Forelimb muscle (tissue), 1 donor: ENCODE data around the gene TFG. TPM values are rescaled to one million over a fixed set of nuclear protein-coding genes. Genes with fewer than 3 reads are reported as not detected.

Experiments used
- DNase-seq: peaks from one replicate; pipeline ENCODE4 v3.0.0-alpha.2; 2013; ENCODE audit warnings: low read depth
- polyA plus RNA-seq: library from polyadenylated mRNA; unstranded; fragments of 120-200 nt; gene quantifications from one replicate; pipeline ENCODE4 v1.2.1, GENCODE V29; 2013; ENCODE audit not compliant: insufficient read length

The TFG gene
- polyA plus RNA-seq, 1 donor, result 83.8 TPM

DNA sequence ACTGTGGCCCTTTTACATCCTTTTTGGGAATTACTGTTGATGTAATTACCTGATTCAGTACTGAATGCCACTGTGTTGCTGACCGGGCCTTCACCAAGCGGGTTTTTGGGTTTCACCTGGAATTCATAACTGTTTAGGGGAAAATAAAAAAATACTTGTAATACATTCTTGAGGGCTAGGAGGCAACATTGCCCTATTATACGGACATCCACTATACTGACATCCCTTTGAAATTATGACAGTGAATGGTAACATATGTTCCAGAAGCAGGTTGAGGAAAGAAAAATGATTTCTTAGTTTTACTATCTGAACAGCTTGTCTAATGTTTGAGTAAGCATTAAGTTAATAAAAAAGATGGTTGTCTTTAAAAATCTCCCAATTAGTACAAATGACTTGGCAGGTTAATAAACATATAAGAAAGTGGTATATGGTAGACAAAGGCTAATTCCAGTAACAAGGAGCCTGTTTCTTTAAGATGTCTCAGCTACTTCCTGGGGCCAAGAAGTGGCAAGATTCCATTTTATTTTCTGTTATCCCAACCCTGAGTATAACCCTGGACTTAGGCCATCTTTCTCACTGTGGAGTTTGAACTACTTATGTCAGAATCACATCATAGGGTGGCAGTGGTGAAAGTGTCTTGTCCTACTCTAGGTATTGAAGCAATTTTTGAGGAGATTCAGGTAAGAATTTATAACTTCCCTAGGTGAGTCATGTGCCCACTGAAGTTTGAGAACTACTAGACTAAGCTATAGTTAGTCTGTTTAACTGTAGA, 45.5 kb downstream of the TFG start:
- DNase-seq, result no peak

DNA sequence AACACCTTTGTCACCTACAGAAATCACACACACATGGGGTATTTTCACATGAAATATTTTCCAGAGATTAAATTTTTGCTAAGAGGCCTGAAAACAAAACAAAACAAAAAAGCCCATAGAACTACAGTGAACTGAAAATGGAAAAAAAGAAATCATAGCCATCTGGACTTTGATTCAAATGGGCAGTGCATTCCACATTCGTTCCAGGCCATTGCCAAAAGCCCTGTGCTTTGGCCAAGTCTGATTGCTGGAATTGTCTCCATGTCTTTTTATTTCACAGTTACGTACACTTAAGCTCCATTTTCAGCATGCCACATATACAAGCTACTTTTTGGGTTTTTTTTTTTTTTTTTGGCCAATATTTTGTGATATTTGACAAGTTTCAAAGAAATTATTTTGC, 47.1 kb downstream of the TFG start:
- DNase-seq, result peak; percentile 14

DNA sequence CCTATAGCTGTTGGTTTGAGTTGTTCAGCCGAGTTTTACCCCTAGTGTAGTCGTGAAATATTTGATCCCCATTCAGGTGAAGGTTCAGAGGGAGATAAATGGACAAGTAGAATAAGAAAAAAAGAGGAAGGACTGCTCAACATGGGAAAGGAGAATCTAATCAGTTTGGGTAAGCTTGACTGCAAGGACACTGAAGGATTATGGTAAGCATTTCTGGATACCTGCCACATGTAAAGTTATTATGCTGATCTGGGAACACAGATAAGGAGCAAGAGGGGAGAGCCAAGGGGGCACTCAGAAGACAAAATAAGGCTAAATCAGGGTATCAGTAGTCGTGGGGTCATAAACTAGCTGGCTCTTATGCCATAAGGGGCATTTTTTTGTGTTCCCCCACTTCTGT, 49.9 kb downstream of the TFG start:
- DNase-seq, result no peak

DNA sequence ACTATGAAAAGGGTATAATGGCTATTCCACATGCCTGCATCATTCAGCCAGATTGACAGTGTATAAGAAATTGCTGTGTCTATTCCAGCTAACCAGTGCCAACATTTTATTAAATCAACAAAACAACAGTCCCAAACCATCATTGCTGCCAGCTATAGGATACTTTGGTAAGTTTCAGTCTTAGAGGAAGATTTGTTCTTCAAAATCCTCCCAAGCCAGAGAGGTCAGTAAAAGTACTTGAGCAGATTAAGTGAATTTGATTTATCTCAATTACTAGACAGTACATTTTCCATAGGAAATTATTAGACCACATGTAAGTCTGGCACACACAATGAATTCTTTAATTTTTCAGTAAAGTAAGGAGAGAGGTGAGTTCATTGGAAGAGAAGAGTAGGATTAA, 50.7 kb downstream of the TFG start:
- peak; percentile 25 for DNase-seq

DNA sequence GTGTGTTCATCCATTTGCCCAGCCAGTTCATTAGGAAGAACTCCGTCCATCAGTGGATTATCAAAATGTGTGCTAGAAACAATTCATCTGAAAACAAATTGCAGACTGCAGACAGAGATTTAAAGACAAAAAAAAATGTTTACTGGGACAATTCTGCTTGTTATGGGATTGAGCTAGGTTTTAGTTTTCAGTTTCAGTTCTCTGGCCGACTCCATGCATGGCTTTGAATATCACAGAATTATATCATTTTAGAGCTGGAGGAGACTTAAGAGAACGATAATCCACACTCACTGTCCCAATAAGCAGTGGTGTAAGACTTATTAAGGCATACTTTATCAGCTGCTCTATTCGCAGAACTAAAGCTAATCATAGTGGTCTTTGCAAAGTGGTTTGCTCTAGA, 51.1 kb downstream of the TFG start:
- no peak for DNase-seq

DNA sequence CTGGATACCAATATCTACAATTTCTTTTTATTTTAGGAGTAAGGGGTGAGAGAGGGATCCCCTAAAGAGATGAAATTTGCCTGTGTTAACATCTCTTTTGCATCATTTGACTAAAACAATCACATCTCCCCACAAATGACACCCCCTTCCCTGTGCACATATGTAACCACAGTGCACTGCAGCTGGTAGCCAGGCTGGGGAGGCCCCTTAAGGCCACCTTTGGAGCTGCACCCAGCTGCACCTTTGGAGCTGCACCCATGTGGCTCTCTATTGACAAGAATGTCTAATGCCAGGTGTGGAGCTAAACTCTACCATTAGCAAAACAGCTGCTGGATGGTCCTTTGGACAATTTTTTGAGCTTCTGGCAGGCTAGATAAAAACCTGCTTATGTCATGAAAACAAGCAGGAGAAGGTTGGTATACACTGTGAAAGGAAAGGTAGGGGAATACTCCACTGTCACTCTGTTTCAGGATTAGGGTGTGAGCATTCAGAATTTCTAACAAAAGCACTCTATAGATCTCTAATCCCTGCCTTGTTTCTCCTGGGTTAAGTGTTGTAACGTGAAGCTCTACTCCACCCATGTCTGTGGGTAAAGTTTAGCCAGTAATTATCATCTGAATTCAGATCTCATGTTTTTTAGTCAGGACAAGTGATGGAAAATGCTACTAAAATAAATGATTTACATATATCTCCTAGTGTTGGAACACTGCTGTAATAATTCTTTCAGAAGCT, 52.1 kb downstream of the TFG start:
- DNase-seq, result no peak

DNA sequence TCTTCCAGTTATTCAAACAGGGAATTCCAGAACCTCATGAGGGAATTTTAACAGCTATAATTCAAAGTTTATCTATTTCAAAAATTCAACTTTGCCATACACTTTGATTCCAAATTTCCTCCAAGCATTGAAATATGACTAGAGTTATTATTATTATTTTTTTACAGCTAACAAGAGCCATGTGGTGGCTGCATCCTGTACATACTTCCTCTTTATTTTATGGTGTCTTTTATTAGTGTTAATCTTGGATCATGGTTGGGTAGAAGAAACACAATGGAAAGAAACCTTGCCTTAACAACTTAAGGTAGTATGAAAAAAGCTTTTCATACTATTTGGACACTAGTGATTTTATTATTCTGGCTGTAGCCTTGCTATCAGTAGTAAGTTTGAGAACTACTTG, 52.7 kb downstream of the TFG start:
- DNase-seq, result no peak

DNA sequence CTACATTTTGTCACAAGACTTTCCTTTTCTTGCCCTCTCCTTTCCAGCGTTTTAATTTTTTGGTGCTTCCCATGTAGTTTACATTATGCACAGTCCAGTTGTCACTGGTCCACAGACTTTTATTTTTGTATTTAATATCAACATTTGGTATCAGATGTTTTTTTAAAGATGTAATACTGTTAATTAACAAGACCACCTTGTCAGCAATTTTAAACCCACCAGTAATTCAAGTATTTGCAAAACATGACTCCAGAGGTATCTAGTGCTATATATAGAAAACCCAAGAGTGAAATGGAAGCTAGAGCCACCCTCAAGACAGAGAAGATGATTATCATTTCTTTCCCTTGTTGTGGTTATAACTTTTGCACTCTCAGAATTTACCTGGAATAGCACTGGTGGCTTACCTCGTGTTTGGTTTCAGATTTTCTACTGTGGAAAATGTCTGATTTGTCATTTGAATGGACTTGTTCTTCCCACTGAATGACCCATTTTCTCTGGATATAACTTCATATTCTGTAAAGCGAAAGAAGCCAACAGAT, 56.2 kb downstream of the TFG start:
- no peak for DNase-seq

DNA sequence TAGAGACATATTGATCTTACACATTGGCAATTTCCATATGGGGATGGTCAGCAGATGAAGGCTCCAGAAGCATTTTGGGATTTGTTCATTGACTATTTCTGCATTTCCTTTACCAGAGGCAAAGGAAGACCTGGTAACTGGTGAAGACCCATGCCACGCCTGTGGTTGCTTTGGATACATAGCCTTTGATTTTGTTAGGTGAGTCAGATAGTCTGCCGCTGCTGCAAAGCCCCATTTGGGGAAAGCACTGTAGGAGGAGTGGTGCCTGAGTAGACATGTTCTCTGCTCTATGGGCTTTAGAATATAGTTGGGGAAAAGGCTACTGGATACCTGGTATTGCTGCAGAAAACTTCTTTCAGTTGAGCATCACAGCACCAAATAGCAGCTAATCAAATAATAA, 56.8 kb downstream of the TFG start:
- DNase-seq, result no peak

DNA sequence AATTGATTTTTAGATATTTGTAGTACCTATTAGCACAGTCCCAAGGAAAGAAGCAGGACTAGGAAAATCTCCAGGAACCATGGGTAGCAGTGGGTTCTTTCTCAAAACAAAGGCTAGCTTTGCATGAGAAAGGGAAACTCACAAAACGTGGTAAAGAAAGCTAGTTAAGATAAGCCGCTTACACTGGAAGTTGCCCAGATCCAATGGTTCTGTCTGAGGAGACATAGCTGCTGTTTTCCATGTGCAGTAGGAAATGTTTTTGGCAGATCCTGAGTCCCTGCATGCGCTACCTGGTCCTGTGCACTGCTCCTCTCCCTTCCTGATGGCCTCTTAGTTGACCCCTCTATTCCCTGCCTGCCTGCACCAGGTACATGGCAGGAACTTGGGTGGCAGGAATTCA, 60.4 kb downstream of the TFG start:
- DNase-seq, result no peak

DNA sequence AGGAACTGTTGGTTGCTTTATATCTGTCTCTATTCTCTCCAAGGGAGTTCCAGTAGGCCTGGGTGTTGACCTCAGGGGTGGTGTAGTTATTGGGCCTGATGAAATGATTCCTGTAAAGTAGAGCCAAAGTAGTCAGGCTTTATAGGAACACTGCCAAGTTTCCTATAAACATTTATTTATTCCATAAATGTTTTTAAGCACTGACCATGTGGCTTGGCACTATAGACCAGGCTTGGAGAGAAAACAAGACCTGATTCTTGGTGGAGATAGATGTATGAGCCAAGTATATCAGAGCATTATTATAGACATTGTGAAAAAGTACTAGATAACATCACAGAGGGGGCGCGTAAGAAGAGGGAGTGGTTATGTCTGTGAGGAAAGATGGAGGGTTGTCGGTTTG, 65.9 kb downstream of the TFG start:
- DNase-seq, result no peak

DNA sequence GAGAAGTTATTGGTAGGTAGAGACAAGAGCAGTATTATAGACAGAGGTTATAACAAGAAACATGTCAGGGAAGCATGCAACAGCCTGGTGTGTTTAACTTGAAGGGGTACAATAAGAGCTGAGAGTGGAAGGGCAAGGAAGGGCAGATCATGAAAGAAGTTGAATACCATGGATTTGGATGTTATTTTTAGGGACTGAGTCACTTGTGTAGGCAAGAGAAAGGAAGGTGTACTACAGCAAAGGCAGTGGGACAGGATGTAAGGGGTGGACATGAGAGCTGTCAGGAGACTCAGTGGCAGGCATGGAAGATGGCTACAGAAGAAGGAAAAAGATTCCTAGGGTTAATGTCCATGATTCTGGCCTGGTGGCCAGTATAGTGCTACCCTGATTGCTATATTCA, 66.4 kb downstream of the TFG start:
- DNase-seq, result no peak

DNA sequence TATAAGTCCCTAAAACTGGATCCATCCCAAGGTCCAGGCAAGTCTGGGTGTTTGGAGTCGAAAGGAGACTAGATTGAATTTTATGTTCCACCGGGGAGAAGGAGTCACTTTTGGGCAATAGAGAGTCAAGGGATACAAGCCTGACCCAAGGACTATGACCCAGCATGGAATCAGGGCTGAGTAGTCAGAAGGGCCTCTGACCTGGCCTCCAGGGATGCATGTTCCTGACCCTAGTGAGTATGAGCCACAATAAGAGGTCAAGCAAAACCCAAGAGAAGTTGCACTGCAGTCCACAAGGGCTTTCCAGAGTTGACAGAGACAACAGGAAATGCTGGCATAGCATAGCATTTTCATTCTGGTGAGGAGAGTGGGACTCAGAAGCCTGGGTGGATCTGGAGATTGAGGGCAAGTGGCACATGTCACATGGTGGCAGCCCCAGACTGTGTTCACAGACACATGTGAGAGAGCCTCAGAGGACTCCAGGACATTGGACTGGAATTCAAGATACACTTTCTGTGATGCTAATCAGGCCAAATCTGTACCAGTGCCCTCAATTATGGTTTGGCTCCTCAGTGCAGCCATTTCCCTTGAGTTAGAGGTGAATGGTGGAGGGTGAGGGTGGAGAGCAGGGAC, 66.9 kb downstream of the TFG start:
- no peak for DNase-seq

DNA sequence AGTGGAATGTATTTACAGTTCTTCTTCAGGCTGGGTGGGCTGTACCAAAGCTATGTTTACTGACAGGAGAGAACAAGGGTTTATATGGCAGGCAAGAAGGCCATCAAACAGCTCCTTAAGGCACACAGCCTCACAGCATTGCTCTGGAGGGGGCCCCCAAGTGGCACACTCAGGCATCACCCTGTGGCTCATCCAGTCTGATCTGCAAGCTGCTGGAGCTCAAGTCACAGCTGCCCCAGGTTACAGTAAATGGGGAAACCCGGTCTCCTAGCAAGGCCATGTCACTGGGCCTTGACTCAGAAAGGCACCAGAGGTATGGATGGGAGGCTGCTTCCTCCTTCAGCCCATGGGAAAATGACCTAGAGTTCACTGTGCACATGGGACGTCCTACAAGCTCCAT, 67.5 kb downstream of the TFG start:
- DNase-seq, result no peak

DNA sequence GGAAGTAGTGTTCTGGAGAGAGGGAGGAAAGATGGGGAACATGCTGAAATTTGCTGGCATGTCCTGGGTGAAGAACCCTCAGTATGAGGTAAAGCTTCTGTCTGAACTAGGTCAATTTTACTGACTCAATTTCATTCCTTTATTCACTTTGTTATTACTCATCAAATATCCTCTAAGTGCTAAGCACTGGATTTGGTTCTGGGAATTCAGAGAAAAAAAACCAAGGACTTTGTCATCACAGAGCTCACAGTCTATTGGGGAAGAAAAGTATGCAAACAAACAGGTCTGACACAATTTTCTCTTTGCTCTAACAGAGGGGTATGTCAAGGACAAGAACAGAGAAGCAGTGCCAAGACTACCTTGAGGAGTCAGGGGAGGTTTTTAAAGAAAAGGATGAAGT, 68.0 kb downstream of the TFG start:
- no peak for DNase-seq

DNA sequence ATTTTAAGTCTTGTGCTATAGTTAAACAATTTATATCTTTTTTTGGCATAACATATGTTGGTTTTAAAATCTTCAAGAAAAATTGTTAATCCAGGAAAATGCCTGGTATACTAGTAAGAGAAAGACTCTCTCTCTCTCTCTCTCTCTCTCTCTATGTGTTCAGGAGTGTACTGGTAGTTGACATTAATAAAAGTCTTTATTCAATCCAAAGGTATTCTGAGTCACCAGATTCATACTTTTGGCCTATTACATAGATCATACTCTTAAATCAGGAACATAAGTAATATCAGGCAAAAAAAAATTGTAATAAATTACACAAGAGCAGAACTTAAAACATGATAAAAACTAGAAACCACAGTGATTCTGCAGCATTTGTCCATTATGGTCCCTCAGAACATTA, 70.2 kb downstream of the TFG start:
- no peak for DNase-seq

DNA sequence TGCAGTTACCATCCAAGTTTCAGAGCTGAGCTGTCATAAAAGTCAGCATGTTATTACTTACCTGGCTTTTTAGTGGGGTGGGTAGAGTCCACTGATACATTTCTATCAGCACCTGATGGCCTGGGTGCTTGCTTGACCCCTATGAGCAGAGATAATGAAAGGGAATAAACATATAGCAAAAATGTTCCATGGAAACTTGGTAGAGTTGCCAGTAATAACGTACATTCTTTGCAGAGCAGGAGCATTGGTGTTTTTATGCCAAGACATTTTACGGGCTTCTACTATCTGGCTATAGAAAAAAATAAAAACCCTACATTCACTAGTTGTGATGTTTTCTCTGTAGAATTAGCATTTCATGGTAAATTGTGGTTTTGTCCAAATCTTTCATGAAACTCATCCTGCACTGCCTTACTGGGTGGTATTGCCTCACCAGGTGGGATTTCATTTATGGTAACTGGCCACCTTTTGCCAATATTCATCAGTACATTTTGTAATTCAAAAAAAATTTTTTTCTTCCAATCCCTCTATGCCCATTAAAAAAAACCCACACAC, 70.9 kb downstream of the TFG start:
- DNase-seq, result no peak

DNA sequence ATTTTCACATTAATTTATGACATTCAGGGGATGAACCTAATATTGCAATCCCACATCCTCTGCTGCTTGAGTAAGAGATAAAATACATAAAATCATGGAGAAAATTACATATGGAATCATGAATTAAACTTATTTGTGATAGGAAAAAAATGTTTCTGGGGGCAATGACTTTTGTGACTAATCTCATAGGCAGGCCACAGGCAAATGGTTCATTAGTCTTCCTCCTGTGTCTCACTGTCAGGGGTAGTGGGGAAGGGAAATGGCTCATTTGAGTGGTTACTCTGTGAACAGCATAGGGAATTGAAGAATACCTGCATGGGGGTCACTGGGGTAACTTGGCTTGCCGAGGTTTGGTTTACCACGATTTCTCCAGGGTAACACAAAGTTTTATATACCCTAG, 72.0 kb downstream of the TFG start:
- no peak for DNase-seq

DNA sequence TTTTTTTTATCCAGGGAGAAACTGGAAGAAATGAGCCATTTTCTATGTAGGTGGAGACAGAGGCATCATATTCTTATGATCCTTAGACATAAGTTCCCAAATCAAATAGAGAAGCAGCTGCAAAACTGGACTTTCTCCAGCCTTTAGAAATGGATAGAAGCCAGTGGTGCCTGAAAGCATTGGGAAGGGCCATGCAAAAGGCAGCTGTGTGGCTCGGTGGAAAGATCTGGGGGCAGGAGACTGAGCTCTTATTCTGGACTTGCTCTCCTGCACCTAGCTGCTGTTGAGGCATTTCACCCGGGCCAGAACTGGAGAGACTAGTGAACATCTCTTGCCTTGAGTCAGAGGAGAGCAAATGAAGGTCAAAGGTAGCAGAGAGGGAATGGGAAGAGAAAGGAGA, 73.1 kb downstream of the TFG start:
- peak; percentile 58 for DNase-seq

DNA sequence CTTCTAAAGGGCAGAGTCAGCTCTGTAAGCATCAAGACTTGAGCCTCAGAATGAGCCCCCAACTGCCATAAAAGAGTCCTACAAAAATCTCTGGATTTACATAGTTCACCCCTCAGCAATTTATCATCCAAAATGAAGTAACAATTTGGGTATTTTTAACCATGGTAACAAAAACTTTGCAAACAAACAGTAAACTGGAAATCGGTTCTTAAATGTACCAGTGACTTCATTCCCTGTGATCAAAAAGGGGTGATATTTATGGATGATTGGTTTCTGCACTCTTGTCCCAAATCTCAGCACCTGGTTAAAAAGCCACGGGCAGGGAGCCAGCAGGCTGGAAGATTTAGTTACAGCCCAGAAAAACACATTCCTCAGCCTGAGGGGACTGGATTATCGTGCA, 73.6 kb downstream of the TFG start:
- DNase-seq, result peak; percentile 36

DNA sequence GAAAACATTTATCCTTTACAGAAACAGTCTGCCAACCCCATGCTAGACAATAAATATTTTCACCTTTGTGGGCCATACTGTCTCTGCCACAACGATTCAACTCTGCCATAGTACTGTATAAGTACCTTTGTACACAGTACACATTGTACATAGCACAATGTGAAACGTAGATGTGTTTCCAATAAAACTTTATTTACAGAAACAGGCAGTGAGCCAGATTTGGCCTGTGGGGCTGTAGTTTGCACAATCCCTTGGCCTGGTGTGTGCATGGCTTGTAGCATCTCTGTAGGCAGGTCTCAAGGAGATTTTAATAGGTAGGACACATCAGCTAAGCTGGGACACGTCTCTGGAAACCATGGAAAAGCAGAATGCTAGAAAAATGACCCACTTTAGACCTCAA, 74.3 kb downstream of the TFG start:
- DNase-seq, result no peak

DNA sequence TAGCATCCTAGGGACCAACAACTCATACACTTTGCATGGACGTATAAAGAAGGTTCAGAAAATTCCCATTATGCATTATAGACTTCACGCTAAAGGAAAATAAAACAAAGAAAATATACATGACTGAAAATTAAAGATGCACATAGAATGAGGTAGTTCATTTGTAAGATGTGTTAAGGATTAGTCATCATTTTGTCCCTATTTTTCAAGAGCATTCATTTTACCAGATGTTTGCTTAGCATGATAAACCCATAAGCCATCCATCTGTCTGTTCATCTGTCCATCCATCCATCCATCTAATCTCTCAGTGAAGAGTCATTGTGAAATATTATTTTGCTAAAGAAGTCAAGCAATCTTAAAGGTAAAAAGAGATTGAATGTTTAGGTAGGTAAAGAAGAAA, 80.3 kb downstream of the TFG start:
- no peak for DNase-seq

DNA sequence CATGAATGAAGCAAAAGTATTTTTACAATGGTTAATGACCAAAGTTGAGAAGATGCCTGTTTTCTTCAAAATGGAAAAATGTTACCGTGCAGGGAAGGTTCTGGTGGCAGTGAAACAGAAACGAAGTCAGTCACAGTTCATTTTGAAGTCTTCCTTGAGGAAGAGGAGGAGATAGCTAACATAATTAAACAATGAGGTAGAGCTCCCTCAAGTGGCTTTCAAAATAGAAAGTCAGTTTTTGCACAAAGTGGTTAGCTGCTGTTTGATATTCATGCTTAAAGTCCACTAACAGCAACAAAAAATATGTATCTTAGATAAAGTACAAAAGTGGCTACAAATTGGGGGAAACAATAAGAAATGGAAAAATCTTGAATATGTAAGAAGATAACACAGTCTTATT, 87.3 kb downstream of the TFG start:
- no peak for DNase-seq
